Hippocampal formation (tissue), 2 donors: ENCODE measurements around the gene RUFY4.
A peak's percentile ranks its signal among the peaks of the same experiment; 100 is the strongest.
"Not testable (repeated sequence)": the region's sequence is repeated elsewhere in the genome, so short reads cannot be mapped to it uniquely, and the experiment has no call there.

Source experiments
- DNase-seq, 2 donors: peaks; one replicate each; lab custom pipeline; 2025; lab: John Stamatoyannopoulos, UW

The RUFY4 gene

DNA sequence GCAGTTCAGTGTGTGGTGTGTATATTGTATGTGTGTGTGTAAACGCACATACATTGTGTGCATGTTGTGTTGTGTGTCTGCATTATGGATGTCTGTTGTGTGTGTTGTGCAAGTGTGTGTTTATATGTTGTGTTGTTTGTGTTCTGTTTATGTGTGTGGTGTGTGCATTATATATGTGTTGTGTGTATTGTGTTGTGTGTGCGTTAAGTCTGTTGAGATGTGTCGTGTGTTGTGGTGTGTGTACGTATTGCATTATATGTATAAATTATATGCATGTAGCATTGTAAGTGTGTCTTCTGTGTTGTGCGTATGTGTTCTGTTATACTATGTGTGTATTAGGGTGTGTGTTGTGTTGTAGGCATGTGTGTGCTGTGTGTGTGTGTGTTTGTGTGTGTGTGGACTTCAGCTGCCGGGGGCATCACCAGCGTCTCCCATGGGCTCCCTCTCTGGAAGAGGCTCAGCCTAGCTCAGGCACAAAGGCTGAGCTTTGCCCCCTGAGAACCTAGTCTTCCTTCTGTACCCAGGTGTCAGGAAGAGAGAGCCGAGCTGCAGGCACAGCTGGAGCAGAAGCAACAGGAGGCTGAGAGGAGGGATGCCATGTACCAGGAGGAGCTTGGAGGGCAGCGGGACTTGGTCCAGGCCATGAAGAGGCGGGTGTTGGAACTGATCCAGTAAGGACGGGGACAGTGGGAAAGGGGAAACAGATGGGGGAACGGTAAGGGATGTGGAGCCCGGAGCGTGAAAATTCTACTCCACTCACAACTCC is 13.7 kb downstream of the RUFY4 start:
- no peak for DNase-seq

DNA sequence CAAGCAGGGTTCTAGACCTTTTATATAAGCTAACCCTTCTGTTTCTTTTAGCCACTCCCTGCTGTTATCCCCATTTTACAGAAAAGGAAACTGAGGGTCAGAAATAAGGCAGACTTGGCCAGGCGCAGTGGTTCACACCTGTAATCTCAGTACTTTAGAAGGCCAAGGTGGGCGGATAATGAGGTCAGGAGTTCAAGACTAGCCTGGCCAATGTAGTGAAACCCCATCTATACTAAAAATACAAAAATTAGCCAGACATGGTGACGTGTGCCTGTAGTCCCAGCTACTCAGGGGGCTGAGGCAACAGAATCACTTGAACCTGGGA is 14.3 kb downstream of the RUFY4 start:
- no peak for DNase-seq

DNA sequence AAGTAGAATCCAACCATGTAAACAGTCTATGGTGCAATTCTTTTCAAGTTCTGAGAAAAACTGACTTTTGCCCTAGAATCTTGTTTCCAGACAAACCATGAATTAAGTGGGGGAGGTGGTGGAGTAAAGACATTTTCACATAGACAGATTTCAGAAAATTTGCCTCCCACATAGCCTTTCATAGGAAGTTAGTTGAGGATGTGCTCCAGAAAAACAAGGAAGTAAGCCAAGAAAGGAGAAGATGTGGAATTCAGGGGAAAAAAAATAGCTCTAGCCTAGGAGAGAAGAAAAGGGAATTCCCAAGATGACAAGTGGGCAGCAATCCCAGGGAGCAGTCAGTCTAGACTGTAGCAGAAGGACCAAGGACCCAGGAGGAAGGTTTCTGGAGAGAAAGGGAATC is 17.4 kb downstream of the RUFY4 start:
- no peak for DNase-seq

GRCh38 chr2:218089259-218089658 is 20.2 kb downstream of the RUFY4 start:
- no peak for DNase-seq

DNA sequence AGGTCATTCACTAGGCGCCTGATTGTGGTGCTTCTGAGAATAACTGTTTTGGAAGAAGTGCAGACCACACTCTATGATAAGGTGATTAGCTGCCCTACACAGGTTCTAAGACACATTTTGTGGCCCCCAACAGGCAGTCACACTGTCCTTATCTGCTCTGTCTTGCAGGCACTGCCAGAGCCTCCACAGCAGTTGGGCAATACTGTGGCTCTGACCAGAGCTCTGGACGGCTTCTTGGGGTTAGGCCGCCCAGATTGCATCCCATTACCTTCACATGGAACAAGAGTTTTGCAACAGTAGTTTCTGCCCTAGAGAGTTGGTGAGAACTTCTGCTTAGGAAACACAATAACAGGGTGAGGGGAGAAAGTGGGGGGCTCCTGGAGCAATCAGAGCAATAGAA is 22.7 kb downstream of the RUFY4 start:
- no peak for DNase-seq

DNA sequence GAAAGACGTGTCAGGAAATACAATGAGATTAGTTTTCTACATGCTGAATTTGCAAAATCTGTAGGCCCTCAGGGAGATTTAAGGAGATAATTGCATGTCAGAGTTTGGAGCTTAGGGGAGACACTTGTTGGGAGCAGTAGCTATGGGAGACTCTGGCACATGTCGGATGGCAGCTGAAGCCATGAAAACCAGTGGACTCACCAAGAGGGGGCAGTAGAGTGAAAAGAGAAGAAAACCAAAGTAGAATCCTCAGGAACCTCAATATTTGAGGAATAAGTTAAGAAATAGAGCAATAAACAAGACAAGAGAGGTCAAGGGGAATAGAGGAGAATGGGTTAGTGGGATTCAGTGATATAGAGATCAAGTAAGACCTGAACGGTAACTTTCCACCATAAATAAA is 24.8 kb downstream of the RUFY4 start:
- no peak for DNase-seq

DNA sequence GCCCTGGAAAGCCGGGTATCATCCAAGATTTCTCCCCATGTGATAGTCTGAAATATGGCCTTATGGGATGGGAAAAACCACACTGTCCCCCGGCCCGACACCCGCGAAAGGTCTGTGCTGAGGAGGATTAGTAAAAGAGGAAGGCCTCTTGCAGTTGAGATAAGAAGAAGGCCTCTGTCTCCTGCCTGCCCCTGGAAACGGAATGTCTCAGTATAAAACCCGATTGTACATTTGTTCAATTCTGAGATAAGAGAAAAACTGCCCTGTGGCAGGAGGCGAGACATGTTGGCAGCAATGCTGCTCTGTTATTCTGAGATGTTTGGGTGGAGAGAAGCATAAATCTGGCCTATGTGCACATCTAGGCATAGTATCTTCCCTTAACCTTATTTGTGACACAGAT is 26.8 kb downstream of the RUFY4 start:
- DNase-seq = no peak

GRCh38 chr2:218097975-218098374 is 28.9 kb downstream of the RUFY4 start:
- no peak for DNase-seq

- DNase-seq = not testable (repeated sequence)
These were observed 39.8 kb downstream of the RUFY4 start for GRCh38 chr2:218108834-218109233.

DNA sequence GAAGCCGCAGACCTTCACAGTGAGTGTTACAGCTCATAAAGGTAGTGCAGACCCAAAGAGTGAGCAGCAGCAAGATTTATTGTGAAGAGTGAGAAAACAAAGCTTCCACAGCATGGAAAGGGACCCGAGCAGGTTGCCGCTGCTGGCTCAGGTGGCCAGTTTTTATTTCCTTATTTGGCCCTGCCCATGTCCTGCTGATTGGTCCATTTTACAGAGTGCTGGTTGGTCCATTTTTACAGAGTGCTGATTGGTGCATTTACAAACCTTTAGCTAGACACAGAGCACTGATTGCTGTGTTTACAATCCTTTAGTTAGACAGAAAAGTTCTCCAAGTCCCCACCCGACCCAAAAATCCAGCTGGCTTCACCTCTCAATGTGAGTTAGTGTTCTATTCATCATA is 52.7 kb downstream of the RUFY4 start:
- not testable (repeated sequence) for DNase-seq

DNA sequence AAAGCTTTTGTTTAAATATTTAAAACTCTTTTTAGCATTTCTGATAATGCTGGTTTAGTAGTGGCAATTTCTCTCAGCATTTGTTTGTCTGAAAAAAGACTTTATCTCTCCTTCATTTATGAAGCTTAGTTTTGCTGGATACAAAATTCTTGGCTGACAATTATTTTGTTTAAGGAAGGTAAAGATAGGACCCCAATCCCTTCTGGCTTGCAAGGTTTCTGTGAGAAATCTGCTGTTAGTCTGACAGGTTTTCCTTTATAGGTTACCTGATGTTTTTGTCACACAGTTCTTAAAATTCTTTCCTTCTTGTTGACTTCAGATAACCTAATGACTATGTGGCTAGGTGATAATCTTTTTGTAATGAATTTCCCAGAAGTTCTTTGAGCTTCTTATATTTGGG is 53.2 kb downstream of the RUFY4 start:
- not testable (repeated sequence) for DNase-seq

DNA sequence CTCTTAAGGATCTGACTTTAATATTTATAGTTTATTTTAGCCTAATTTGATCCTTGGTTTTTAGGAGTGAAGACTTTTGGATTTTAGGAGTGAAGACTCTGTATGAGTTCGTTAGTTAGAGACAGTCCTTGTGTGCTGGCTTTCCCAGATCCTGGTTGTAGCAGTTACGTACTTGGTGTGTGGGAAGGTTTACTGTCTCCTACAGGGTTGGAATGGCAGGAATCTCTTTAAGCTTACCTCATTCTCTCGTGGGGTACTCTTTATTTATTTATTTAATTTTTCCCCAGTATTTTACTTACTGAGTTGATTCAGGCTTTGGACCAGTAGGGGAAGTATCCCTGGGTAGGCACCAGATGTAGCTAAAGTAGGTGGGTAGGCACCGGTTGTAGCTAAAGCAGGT is 54.9 kb downstream of the RUFY4 start:
- no peak for DNase-seq

GRCh38 chr2:218125095-218125494 is 56.0 kb downstream of the RUFY4 start:
- DNase-seq = no peak

DNA sequence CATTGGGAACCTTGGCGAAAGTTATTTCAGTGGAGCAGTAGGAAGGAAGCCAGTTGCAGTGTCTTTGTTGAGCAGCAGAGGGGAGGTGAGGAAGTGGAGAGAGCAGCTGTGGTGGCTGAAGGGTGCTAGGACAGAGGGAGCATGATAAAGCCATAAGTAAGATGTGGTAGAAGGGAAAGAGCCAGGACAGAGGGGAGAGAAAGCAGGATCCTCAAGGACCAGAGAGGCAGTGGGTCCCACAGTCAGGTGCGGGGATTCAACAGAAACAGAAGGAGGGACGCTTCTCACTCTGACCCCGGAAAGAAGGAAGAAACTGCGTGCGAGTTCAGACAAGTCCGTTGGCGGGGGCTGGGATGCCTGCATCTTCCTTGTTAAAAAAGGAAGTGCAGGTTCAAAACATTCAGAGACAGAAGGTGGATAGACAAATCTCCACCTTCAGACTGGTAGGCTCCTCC is 56.6 kb downstream of the RUFY4 start, which contains the start of gene CXCR2:
Gene CXCR2 (plus strand): TSS at position 403 of the 455 bp plus-strand sequence. CDS start 8,774 bp downstream, outside the sequence.
- peak in 1 of 2 donors; percentile 5 for DNase-seq

GRCh38 chr2:218127929-218128455 is 58.9 kb downstream of the RUFY4 start:
- DNase-seq = no peak

GRCh38 chr2:218128781-218129457 is 59.9 kb downstream of the RUFY4 start:
- no peak for DNase-seq

GRCh38 chr2:218129458-218130135 is 60.5 kb downstream of the RUFY4 start:
- DNase-seq = no peak

DNA sequence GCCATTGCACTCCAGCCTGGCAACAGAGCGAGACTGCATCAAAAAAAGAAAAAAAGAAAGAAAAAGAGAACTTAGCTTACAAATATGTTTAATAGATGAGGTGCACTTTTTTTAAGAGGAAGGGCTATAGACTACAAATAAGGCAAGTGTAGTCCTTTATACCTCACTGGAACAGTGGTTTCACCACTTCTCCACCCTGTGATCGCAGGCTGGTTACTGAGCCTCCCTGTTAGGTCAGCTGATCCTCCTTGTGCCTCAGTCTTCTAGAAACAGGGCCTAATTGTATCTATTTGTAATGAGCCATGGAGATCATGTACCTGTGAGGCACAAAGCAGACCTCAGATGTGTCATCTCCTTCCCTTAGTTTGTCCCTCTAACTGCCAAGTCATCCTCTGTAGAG is 61.3 kb downstream of the RUFY4 start:
- DNase-seq = no peak

- DNase-seq = no peak
These were observed 61.8 kb downstream of the RUFY4 start for GRCh38 chr2:218130822-218131221.

DNA sequence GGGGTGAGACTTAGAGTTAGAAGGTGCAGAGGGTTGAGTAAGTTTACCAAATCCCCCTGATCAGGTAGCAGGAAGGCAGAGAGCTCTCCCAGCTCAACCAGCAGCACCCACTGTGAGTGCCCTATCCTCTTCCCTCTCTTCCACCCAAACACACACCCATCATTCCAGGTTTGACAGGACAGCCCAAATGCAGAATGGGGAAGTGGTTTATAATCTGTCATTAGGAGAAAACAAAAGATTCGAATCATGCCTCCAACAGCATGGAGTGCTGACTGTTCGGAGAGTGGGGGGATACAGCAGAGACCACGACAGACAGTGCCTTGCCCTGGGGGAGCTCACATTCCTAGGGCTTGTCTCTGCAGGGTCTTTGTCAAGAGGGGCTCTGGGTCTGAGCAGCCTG is 68.5 kb downstream of the RUFY4 start:
- no peak for DNase-seq

GRCh38 chr2:218138047-218138446 is 69.0 kb downstream of the RUFY4 start:
- no peak for DNase-seq
